A673 (cell line): Measurements from ENCODE around the gene MICAL1. TPM values are rescaled to one million over a fixed set of nuclear protein-coding genes. Genes with fewer than 3 reads are reported as not detected.

ENCODE experiments used
- BruUV-seq: library from RNA; stranded (reverse); fragments of 400-500 nt; replicated peaks from 2 replicates; lab custom pipeline; 2021; lab: Mats Ljungman, UMichigan
- CTCF ChIA-PET: fragments of 300-600 bp; sonication (Branson Sonifier 250); formaldehyde crosslinking; loops from one replicate; lab custom pipeline; 2022; ENCODE audit warnings: antibody characterized with exemption; lab: Charles Lee
- POLR2A ChIA-PET: fragments of 300-600 bp; sonication (Branson Sonifier 250); formaldehyde crosslinking; loops from one replicate; lab custom pipeline; 2022; ENCODE audit warnings: antibody characterized with exemption; ENCODE audit not compliant: low non-redundant PET; lab: Charles Lee
- DNase-seq: peaks from one replicate; pipeline ENCODE4 v3.0.0-alpha.2; 2015; ENCODE audit warnings: low spot score
- H3K27ac ChIP-seq: fragments of 200-600 bp; sonication (generic); 2 replicates; pipeline ENCODE4 v1.5.1; 2016; ENCODE audit warnings: mixed run types, low read depth, mild to moderate bottlenecking, mixed read lengths, antibody characterized with exemption, low read length; ENCODE audit not compliant: poor library complexity, severe bottlenecking
- H3K27me3 ChIP-seq: fragments of 200-600 bp; sonication (generic); replicated peaks from 2 replicates; pipeline ENCODE4 v1.6.1; 2017; ENCODE audit warnings: mixed run types, low read depth, mild to moderate bottlenecking, mixed read lengths, antibody characterized with exemption, low read length; ENCODE audit not compliant: insufficient read depth, poor library complexity
- H3K36me3 ChIP-seq: fragments of 200-600 bp; sonication (generic); 2 replicates; pipeline ENCODE4 v1.6.1; 2016; ENCODE audit warnings: mixed run types, mild to moderate bottlenecking, mixed read lengths, antibody characterized with exemption, low read length; ENCODE audit not compliant: insufficient read depth, poor library complexity, severe bottlenecking
- H3K4me1 ChIP-seq: fragments of 200-600 bp; sonication (generic); 2 replicates; pipeline ENCODE4 v1.6.1; 2017; ENCODE audit warnings: mixed run types, mild to moderate bottlenecking, mixed read lengths, antibody characterized with exemption, low read length; ENCODE audit not compliant: insufficient read depth, poor library complexity, severe bottlenecking
- H3K4me3 ChIP-seq: fragments of 200-600 bp; sonication (generic); 2 replicates; pipeline ENCODE4 v1.5.1; 2016; ENCODE audit warnings: low read depth, mixed run types, mild to moderate bottlenecking, mixed read lengths, low read length; ENCODE audit not compliant: poor library complexity, severe bottlenecking
- H3K9me3 ChIP-seq: fragments of 200-600 bp; sonication (generic); 2 replicates; pipeline ENCODE4 v1.6.1; 2016; ENCODE audit warnings: mixed run types, low read depth, mild to moderate bottlenecking, mixed read lengths, antibody characterized with exemption, low read length; ENCODE audit not compliant: poor library complexity, severe bottlenecking
- CTCF ChIP-seq: fragments of 300-800, 200-600 bp; sonication (generic); conservative IDR thresholded peaks from 2 replicates; pipeline ENCODE4 v1.5.1; 2017; ENCODE audit warnings: low read depth, mild to moderate bottlenecking, antibody characterized with exemption, low read length, moderate library complexity, mixed read lengths
- EZH2 ChIP-seq: fragments of 200-600 bp; sonication (generic); IDR thresholded peaks from 2 replicates; pipeline ENCODE4 v1.6.1; 2017; ENCODE audit warnings: borderline replicate concordance, low read depth, mild to moderate bottlenecking, mixed read lengths, antibody characterized with exemption, low read length; ENCODE audit not compliant: poor library complexity, severe bottlenecking
- intact Hi-C: fragments of 100-400 bp; cut with micrococcal nuclease; formaldehyde crosslinking; loops from one replicate; pipeline ENCODE4 v1.10.0; 2022; ENCODE audit not compliant: unreplicated experiment
- total RNA-seq: library from RNA; stranded (reverse); gene quantifications from 2 replicates; pipeline ENCODE4 v1.2.3, GENCODE V29; 2021

Gene MICAL1
- total RNA-seq, 1 experiment from 2014 or later, result 4.8 TPM

GRCh38 chr6:109474995-109475394 is 19.4 kb upstream of the MICAL1 start:
- no TSS peak for BruUV-seq
- H3K36me3 ChIP-seq, result peaks cover 63% of the 10 kb centered on the region
- no peaks in the 10 kb centered on the region for H3K27me3 ChIP-seq
- intact Hi-C loops, result no loop called here
- ChIA-PET CTCF (no interaction called here), POLR2A (no interaction called here)
- no peak overlapping the region for H3K4me3 ChIP-seq
- H3K9me3 ChIP-seq, result no peaks in the 10 kb centered on the region
- peaks cover 5% of the 10 kb centered on the region for H3K4me1 ChIP-seq
- H3K27ac ChIP-seq, result no peak overlapping the region
- TF ChIP-seq CTCF, result no peak
- no peak for TF ChIP-seq EZH2
- DNase-seq, result no peak

GRCh38 chr6:109473120-109473519 is 17.5 kb upstream of the MICAL1 start:
- Histone ChIP-seq H3K27me3 (no peaks in the 10 kb centered on the region), H3K4me3 (no peak overlapping the region), H3K4me1 (no peaks in the 10 kb centered on the region), H3K36me3 (peaks cover 57% of the 10 kb centered on the region), H3K27ac (no peak overlapping the region), H3K9me3 (no peaks in the 10 kb centered on the region)
- no peak for DNase-seq
- intact Hi-C loops, result no loop called here
- TF ChIP-seq EZH2 (no peak), CTCF (no peak)
- ChIA-PET CTCF (no interaction called here), POLR2A (no interaction called here)
- no TSS peak for BruUV-seq

GRCh38 chr6:109472132-109472995 is 16.8 kb upstream of the MICAL1 start:
- ChIA-PET CTCF (no interaction called here), POLR2A (no interaction called here)
- Histone ChIP-seq H3K36me3 (peaks cover 60% of the 10 kb centered on the region), H3K27ac (no peak overlapping the region), H3K4me3 (no peak overlapping the region), H3K27me3 (no peaks in the 10 kb centered on the region), H3K4me1 (no peaks in the 10 kb centered on the region), H3K9me3 (no peaks in the 10 kb centered on the region)
- TF ChIP-seq EZH2, result no peak
- TF ChIP-seq CTCF, result no peak
- no peak for DNase-seq
- no TSS peak for BruUV-seq
- intact Hi-C loops, result no loop called here
